GM12891 (cell line): ENCODE data around the gene USP10.
"Not testable (repeated sequence)": the region's sequence is repeated elsewhere in the genome, so short reads cannot be mapped to it uniquely, and the experiment has no call there.

Experiments used
- DNase-seq: peaks from one replicate; pipeline ENCODE4 v3.0.0; 2011; ENCODE audit warnings: low spot score; ENCODE audit not compliant: insufficient read length
- FAIRE-seq: peaks from 2 replicates; lab custom pipeline; 2011; peaks lifted over from hg19 to GRCh38; lab: Jason Lieb, UNC
- PAX5 ChIP-seq: IDR thresholded peaks from 2 replicates; pipeline ENCODE4 v1.6.1; 2011; ENCODE audit warnings: low read length, moderate library complexity, mild to moderate bottlenecking; ENCODE audit not compliant: insufficient read depth, severe bottlenecking
- POLR2A ChIP-seq: IDR thresholded peaks from 2 replicates; pipeline ENCODE4 v1.6.1; 2011; ENCODE audit warnings: low read depth, low read length, control low read depth
- POLR2AphosphoS5 ChIP-seq: IDR thresholded peaks from 2 replicates; pipeline ENCODE4 v1.6.1; 2011; ENCODE audit warnings: low read depth, low read length, control low read depth
- POU2F2 ChIP-seq: IDR thresholded peaks from 2 replicates; pipeline ENCODE4 v1.6.1; 2011; ENCODE audit warnings: low read depth, mild to moderate bottlenecking, control low read depth, low read length, moderate library complexity
- SPI1 ChIP-seq: IDR thresholded peaks from 2 replicates; pipeline ENCODE4 v1.6.1; 2011; ENCODE audit warnings: low read depth, low read length, control low read depth
- TAF1 ChIP-seq: IDR thresholded peaks from 2 replicates; pipeline ENCODE4 v1.6.1; 2011; ENCODE audit warnings: low read depth, low read length, control low read depth

The USP10 gene

DNA sequence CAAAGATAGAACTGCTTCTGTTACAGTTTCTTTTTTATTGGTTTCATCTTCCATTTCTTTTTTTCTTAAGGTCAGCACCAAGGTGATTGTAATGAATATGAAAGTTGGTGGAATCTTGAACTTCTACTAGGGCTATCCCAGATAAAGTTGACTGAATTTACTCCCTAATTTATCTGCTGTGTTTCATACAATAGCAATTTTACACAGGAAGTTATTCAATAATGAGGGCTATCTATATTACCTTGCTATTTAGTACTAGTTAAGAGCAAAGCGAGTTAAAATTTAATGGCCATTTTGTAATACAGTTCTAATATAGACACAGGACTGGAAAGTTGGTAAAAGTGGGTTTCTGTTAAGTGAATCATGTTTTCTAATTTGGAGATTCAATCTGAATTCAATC is 24.1 kb downstream of the USP10 start:
- no peak for DNase-seq
- TF ChIP-seq POLR2A: no peak
- no peak for TF ChIP-seq TAF1
- TF ChIP-seq PAX5: no peak
- no peak for TF ChIP-seq SPI1
- FAIRE-seq: no peak

DNA sequence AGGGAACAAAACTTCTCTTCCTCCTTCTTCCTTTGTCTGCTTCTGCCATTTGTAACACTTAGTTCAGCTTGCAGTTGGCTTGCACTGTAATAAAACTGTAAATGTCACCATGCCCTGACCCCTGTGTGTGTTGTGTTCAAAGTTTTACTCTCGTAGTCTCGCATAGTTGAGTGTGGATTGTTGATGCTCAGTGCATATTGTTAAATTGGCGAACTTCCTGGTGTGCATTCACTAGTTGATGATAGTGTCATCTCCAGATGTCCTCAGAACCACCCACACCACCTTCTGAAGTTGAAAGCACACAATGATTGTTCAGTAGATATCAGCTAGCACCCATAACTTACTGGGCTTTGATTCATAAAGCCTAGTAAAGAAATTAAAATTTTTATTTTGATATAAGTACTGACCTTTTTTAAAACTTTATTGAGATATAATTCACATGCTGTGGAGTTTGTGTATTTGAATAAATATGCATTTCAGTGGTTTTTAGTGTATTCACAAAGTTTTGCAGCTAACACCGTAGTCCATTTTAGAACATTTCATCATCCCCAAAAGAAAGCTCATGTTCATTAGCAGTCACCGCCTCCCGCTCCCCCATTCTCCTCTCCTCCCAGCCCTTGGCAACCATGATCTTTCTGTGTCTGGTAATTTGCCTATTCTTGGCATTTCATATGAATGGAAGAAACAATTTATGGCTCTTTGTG is 25.0 kb downstream of the USP10 start:
- FAIRE-seq (peak; percentile 93), DNase-seq (no peak)
- TF ChIP-seq POLR2A: no peak
- no peak for TF ChIP-seq POLR2AphosphoS5
- TF ChIP-seq SPI1: no peak
- TF ChIP-seq TAF1: no peak; the same call in 1 of the 2 replicates
- TF ChIP-seq PAX5: no peak

DNA sequence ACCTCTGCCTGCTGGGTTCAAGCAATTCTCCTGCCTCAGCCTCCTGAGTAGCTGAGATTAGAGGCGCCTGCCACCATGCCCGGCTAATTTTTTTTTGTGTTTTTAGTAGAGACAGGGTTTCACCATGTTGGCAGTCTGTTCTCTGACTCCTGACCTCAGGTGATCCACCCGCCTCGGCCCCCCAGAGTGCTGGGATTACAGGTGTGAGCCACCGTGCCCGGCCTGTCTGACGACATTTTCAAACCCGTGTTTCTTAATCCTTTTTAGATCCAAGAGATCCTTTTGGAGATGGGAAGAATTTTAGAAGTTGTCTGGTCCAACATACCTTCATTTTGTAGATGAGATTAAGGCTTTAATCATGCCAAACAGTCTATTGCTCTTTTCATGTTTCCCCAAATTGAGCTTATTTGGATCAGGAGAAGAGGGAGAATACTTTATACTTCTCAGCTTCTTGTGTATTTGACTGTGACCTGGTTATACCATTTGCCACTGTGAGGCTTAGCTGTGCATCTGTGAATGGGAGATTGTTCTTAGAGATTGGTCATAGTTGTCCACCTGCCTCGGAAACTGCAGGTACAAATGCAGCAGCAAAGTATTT is 25.8 kb downstream of the USP10 start:
- DNase-seq (no peak), FAIRE-seq (no peak)
- TF ChIP-seq POU2F2 (no peak), SPI1 (no peak), POLR2A (peak; percentile 26; the same call in 1 of the 2 replicates), TAF1 (no peak), POLR2AphosphoS5 (no peak)

DNA sequence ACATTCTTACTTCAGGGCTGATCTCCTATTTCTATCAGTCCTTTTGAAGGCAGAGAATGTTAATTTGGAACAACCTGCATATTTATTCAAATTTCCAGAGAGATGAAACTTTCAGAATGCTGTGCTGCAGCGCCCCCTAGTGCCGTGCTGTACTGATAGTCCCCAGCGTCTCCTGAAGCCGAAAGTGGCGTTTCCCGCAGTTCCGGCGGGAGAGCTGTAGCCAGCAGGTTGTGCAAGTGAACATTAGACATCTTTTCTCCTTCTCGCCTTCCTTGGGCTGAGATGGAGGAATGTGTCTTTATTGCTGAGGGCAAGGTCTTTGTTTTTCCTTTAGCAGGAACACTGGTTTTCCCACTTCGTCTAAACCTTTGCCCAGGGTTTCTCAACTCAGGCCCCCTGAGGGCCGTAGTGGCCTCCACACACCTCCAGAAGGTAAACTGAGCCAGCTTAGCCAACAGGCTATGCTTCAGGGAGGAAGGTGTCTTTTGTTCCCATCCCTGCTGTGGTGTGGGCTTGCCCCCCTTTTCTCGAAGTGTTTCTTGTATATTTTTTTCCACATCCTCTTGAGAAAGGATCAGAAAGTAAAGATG is 26.4 kb downstream of the USP10 start:
- DNase-seq (no peak), FAIRE-seq (peak; percentile 87)
- TF ChIP-seq SPI1 (no peak), POU2F2 (peak; percentile 84), TAF1 (no peak)

DNA sequence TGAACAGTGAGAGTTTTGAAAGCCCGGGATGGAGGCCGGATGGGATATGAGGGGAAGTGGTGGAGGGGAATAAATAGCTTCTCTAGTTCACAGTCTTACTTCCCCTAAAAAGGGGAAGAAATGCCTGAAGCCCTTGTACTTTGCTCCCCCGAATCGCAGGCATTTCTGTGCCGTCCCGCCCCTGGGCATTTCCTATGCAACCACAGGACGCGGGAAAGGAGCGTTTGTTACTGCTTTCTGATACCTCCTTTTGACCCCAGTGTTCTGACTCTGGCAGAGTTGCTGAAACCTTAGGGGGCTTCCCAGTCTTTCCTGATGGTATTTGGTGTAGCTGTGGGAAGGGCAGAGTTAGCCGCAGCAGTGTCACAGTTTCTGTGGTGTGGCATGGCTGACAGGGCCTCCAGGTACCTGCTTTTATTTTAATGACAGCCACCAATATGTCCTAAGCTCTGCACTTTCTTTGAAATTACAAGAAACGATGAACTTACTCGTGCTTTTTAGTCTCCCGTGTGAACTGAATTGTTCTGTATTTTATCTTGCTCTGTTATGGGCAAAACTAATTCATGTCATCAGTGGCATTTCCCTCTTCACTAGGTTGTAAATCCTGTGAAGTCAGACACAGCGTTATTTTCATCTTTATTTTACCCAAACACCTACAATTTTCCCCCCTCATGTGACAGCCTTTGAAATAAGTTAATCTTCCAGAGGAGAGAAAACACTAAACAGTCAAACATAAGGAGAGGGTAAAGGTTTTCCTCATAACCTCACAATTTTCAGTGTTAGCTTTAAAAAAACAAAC is 27.1 kb downstream of the USP10 start:
- TF ChIP-seq POLR2AphosphoS5 (peak; percentile 31; the same call in 1 of the 2 replicates), PAX5 (no peak), TAF1 (no peak), POLR2A (no peak), POU2F2 (no peak), SPI1 (peak; percentile 65)
- DNase-seq: no peak
- peak; percentile 48 for FAIRE-seq

DNA sequence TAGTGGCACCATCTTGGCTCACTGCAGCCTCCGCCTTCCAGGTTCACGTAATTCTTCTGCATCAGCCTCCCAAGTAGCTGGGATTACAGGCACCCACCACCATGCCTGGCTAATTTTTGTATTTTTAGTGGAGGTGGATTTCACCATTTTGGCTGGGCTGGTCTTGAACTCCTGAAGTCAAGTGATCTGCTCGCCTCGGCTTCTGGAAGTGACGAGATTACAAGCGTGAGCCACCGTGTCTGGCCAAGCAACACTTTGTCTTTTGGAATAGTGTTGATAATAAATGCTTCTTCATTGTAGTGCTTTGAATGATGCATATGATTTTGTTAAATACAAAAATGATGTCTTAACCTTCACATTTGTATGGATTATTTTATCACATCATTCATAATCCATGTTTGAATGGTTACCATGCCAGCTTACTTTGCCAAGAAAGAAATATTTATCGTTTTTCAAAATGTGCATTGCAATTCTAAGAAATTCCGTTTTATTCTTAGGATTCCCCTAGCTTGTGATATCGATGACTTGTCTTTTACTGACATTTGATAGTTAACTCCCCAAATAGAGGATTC is 29.1 kb downstream of the USP10 start:
- TF ChIP-seq POLR2AphosphoS5: no peak
- no peak for TF ChIP-seq POLR2A
- TF ChIP-seq POU2F2: no peak
- TF ChIP-seq TAF1: no peak
- FAIRE-seq (no peak), DNase-seq (no peak)

DNA sequence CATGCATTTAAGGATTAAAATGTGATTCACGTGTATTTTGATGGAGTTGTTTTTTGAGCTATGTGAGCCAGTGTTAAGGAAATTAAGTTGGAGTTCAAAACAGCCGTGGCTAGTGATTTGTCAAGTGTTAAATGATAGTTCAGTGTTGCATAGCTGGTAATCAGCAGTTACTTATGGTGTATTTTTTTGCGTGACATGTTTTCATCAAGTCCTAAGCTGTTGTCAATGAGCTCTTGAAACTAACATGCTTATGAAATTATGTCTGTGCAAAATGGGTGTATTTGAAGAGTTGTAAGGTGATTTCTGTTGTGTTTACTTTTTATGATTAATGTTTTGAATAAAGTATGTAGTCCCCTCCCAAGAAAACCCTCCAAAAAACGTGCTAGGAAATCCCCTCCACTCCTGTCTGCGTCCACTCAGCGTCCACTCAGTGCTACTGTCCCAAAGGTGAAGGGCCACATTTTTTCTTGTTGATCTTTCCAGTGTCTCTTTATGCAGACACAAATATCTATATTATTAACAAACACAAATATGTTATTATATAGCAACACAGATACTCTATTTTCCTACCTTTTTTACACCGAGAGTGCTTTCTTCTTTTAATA is 30.0 kb downstream of the USP10 start:
- FAIRE-seq: peak; percentile 40
- DNase-seq: no peak
- TF ChIP-seq POU2F2 (no peak), SPI1 (no peak), POLR2A (no peak), POLR2AphosphoS5 (no peak), TAF1 (no peak)

DNA sequence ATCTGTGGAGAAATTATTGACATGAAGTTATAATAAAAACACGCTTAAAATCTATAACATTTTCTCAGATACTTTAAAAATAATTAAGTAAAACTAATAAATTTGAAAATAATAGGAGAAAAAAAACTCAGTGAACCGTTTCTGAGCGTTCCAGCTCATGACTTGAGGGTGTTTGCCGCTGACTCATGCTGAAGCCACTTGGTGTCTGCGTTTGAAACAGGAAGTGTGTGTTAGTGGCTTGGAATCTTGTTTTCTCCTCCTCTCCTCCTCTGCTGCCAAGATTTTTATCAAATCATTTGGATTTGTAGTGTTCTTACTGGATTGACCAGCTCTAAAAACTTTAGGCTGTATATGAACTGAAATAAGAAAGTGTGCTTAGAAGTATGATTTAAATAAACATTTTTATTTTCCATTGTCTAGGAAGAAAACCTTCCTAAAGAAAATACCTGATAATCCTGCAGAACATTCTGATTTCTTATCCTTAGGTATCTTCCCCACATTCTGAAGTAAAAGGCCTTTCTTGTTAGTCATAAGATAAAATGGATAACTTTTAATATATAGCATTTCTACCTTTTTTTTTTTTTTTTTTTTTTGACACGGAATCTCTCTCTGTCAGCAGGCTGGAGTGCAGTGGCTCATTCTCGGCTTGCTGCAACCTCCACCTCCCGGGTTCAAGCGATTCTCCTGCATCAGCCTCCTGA is 30.8 kb downstream of the USP10 start:
- TF ChIP-seq PAX5 (peak; percentile 43), SPI1 (peak; percentile 96), TAF1 (no peak), POLR2A (no peak)
- DNase-seq: no peak
- FAIRE-seq: no peak

DNA sequence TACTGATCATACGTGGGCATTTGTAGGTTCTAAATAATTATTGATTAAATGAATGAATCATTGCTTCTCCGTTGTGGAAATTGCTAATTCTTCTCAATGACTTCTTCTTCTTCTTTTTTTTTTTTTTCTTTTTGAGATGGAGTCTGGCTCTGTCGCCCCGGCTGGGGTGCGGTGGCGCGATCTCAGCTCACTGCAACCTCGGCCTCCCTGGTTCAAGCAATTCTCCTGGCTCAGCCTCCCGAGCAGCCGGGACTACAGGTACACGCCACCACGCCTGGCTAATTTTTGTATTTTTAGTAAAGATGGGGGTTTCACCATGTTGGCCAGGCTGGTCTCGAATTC is 32.5 kb downstream of the USP10 start:
- not testable (repeated sequence) for FAIRE-seq

More for the DNA sequence above, 32.5 kb downstream of the USP10 start:
- not testable (repeated sequence) for DNase-seq
